Progenitor cell of endocrine pancreas (in vitro differentiated cells): ENCODE results near the gene TMEM168. TPM values are rescaled to one million over a fixed set of nuclear protein-coding genes. Genes with fewer than 3 reads are reported as not detected.

Source experiments
- DNase-seq: peaks from one replicate; pipeline ENCODE4 v3.0.0; 2021; ENCODE audit warnings: low spot score; ENCODE audit not compliant: unreplicated experiment
- H3K27ac Mint-ChIP-seq: 2 replicates; pipeline ENCODE4 v1.8.0; 2021; ENCODE audit warnings: mild to moderate bottlenecking, moderate library complexity, mixed read lengths
- H3K27me3 Mint-ChIP-seq: 2 replicates; pipeline ENCODE4 v1.8.0; 2021; ENCODE audit warnings: mixed read lengths
- H3K36me3 Mint-ChIP-seq: 2 replicates; pipeline ENCODE4 v1.8.0; 2022; ENCODE audit warnings: mixed read lengths; ENCODE audit not compliant: insufficient read depth
- H3K4me1 Mint-ChIP-seq: 2 replicates; pipeline ENCODE4 v1.8.0; 2021; ENCODE audit warnings: low read depth, mixed read lengths
- H3K4me3 Mint-ChIP-seq: 2 replicates; pipeline ENCODE4 v1.8.0; 2021; ENCODE audit warnings: low read depth, mild to moderate bottlenecking, moderate library complexity, mixed read lengths
- H3K9me3 Mint-ChIP-seq: 2 replicates; pipeline ENCODE4 v1.8.0; 2021; ENCODE audit warnings: low read depth, mixed read lengths
- CTCF ChIP-seq: fragments of 200-600 bp; sonication (generic); IDR thresholded peaks from one replicate; pipeline ENCODE4 v1.5.0; 2021; ENCODE audit warnings: antibody characterized with exemption, mild to moderate bottlenecking; ENCODE audit not compliant: unreplicated experiment
- total RNA-seq: library from RNA; stranded (reverse); gene quantifications from 2 replicates; pipeline ENCODE4 v1.2.1, GENCODE V29; 2021

The TMEM168 gene
- total RNA-seq, 1 donor from 2014 or later: 19.3 TPM

- H3K4me1 Mint-ChIP-seq: no peaks in the 10 kb centered on the region
- no peak for DNase-seq
- H3K4me3 Mint-ChIP-seq: no peak overlapping the region
- TF ChIP-seq CTCF: no peak
- H3K27me3 Mint-ChIP-seq: no peaks in the 10 kb centered on the region
- no peaks in the 10 kb centered on the region for H3K9me3 Mint-ChIP-seq
- H3K36me3 Mint-ChIP-seq: peaks cover 1% of the 10 kb centered on the region
- no peak overlapping the region for H3K27ac Mint-ChIP-seq
Measured at GRCh38 chr7:112757337-112757736, 32.9 kb downstream of the TMEM168 start.

- Mint-ChIP-seq H3K27ac (no peak overlapping the region), H3K27me3 (no peaks in the 10 kb centered on the region), H3K4me1 (no peaks in the 10 kb centered on the region), H3K4me3 (no peak overlapping the region), H3K36me3 (no peaks in the 10 kb centered on the region), H3K9me3 (no peaks in the 10 kb centered on the region)
- no peak for DNase-seq
- no peak for TF ChIP-seq CTCF
Measured at GRCh38 chr7:112753298-112753697, 36.9 kb downstream of the TMEM168 start.

GRCh38 chr7:112752576-112752975, 37.6 kb downstream of the TMEM168 start:
- Mint-ChIP-seq H3K9me3 (no peaks in the 10 kb centered on the region), H3K4me3 (no peak overlapping the region), H3K4me1 (no peaks in the 10 kb centered on the region), H3K27ac (no peak overlapping the region), H3K36me3 (no peaks in the 10 kb centered on the region), H3K27me3 (no peaks in the 10 kb centered on the region)
- DNase-seq: no peak
- no peak for TF ChIP-seq CTCF

DNA sequence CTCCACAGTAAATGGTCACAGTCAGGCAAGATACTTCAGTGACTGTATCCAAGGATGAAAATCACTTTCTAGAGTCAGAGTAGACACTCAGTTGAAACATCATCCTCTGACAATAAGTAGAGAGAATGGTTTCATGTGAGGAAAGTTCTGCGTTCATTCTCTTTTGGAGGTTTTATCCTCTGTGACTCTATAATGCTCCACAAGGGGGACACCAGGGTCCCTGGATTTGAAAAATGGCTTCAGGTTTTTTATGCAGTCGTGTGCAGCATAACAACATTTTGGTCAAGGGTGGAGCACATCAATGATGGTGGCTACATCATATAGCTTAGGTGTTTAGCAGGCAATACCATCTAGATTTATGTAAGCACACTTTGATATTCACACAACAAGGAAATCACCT, 40.4 kb downstream of the TMEM168 start:
- Mint-ChIP-seq H3K27ac (no peak overlapping the region), H3K27me3 (no peaks in the 10 kb centered on the region), H3K4me1 (no peaks in the 10 kb centered on the region), H3K4me3 (no peak overlapping the region), H3K36me3 (no peaks in the 10 kb centered on the region), H3K9me3 (no peaks in the 10 kb centered on the region)
- peak; percentile 27 for TF ChIP-seq CTCF
- DNase-seq: no peak

- no peak for DNase-seq
- TF ChIP-seq CTCF: no peak
- Mint-ChIP-seq H3K9me3 (no peaks in the 10 kb centered on the region), H3K27me3 (no peaks in the 10 kb centered on the region), H3K4me1 (no peaks in the 10 kb centered on the region), H3K27ac (no peak overlapping the region), H3K4me3 (no peak overlapping the region), H3K36me3 (no peaks in the 10 kb centered on the region)
Measured at GRCh38 chr7:112748381-112748780, 41.8 kb downstream of the TMEM168 start.
